Ishikawa (cell line): ENCODE measurements around the gene TMC7.
A peak's percentile ranks its signal among the peaks of the same experiment; 100 is the strongest.

Source experiments
- EP300 ChIP-seq: IDR thresholded peaks from 2 replicates; pipeline ENCODE4 v1.6.1; 2012; ENCODE audit warnings: borderline replicate concordance
- FOXM1 ChIP-seq: IDR thresholded peaks from 2 replicates; pipeline ENCODE4 v1.6.1; 2012; ENCODE audit warnings: low read depth, borderline replicate concordance
- MAX ChIP-seq: IDR thresholded peaks from 2 replicates; pipeline ENCODE4 v1.6.1; 2012
- NFIC ChIP-seq: IDR thresholded peaks from 2 replicates; pipeline ENCODE4 v1.6.1; 2012
- RAD21 ChIP-seq: IDR thresholded peaks from 2 replicates; pipeline ENCODE4 v1.6.1; 2012; ENCODE audit warnings: low read depth
- TAF1 ChIP-seq: IDR thresholded peaks from 2 replicates; pipeline ENCODE4 v1.6.1; 2012; ENCODE audit warnings: low read depth, mild to moderate bottlenecking
- USF1 ChIP-seq: IDR thresholded peaks from 2 replicates; pipeline ENCODE4 v1.6.1; 2012

- TF ChIP-seq USF1 (no peak), TAF1 (no peak), EP300 (peak; percentile 72; the same call in 1 of the 2 replicates), MAX (no peak), FOXM1 (no peak), RAD21 (no peak), NFIC (0 out of 2 replicates have a peak, but pooled peaks have one; percentile 19)
Measured at GRCh38 chr16:19095654-19096053, 111.9 kb downstream of the TMC7 start.
